ENCODE data around the gene KRTAP10-10.
"Not testable (repeated sequence)": the region's sequence is repeated elsewhere in the genome, so short reads cannot be mapped to it uniquely, and the experiment has no call there.

The KRTAP10-10 gene

GRCh38 chr21:44623575-44623974, 13.6 kb upstream of the KRTAP10-10 start:
- no peak for DNase-seq (ENCODE audit: low spot score)

GRCh38 chr21:44625756-44626155, 11.4 kb upstream of the KRTAP10-10 start:
- no peak for DNase-seq (ENCODE audit: low spot score)

- no peak for DNase-seq (ENCODE audit: low spot score)
These were observed 10.9 kb upstream of the KRTAP10-10 start for GRCh38 chr21:44626262-44626661.

GRCh38 chr21:44626673-44627143, 10.4 kb upstream of the KRTAP10-10 start, which contains the start of gene KRTAP10-9:
Gene KRTAP10-9 (plus strand): TSS chr21:44627093. CDS start chr21:44627172, 79 bp downstream.
- no peak for DNase-seq (ENCODE audit: low spot score)

GRCh38 chr21:44627181-44627822, 9.9 kb upstream of the KRTAP10-10 start:
- not testable (repeated sequence) for DNase-seq (ENCODE audit: low spot score)

GRCh38 chr21:44627831-44628233, 9.3 kb upstream of the KRTAP10-10 start:
- not testable (repeated sequence) for DNase-seq (ENCODE audit: low spot score)

- DNase-seq (ENCODE audit: low spot score): no peak
These were observed 8.3 kb upstream of the KRTAP10-10 start for GRCh38 chr21:44628707-44629391.

- no peak for DNase-seq (ENCODE audit: low spot score)
These were observed 6.7 kb upstream of the KRTAP10-10 start for GRCh38 chr21:44630440-44630839.

GRCh38 chr21:44632067-44632466, 5.1 kb upstream of the KRTAP10-10 start:
- DNase-seq (ENCODE audit: low spot score): no peak

GRCh38 chr21:44636209-44637017, 743 bp upstream of the KRTAP10-10 start:
- DNase-seq (ENCODE audit: low spot score): no peak

GRCh38 chr21:44637851-44638348, 744 bp downstream of the KRTAP10-10 start:
- DNase-seq (ENCODE audit: low spot score): not testable (repeated sequence)

- not testable (repeated sequence) for DNase-seq (ENCODE audit: low spot score)
These were observed 1.6 kb downstream of the KRTAP10-10 start for GRCh38 chr21:44638506-44639330.

GRCh38 chr21:44639331-44639655, 2.1 kb downstream of the KRTAP10-10 start:
- DNase-seq (ENCODE audit: low spot score): no peak

- no peak for DNase-seq (ENCODE audit: low spot score)
These were observed 3.6 kb downstream of the KRTAP10-10 start for GRCh38 chr21:44640761-44641160.

GRCh38 chr21:44643741-44644310, 6.7 kb downstream of the KRTAP10-10 start:
- DNase-seq (ENCODE audit: low spot score): no peak

GRCh38 chr21:44644878-44645277, 7.7 kb downstream of the KRTAP10-10 start:
- DNase-seq (ENCODE audit: low spot score): no peak

GRCh38 chr21:44646366-44647221, 9.4 kb downstream of the KRTAP10-10 start, which contains the start of gene KRTAP10-11:
Gene KRTAP10-11 (plus strand): TSS chr21:44646414. CDS start chr21:44646459, 45 bp downstream.
- DNase-seq (ENCODE audit: low spot score): not testable (repeated sequence)

GRCh38 chr21:44647222-44647552, 10.0 kb downstream of the KRTAP10-10 start:
- no peak for DNase-seq (ENCODE audit: low spot score)

GRCh38 chr21:44648557-44649311, 11.6 kb downstream of the KRTAP10-10 start:
- no peak for DNase-seq (ENCODE audit: low spot score)
